GM12878 (cell line): Measurements from ENCODE around the gene MAT2B. TPM values are rescaled to one million over a fixed set of nuclear protein-coding genes. Genes with fewer than 3 reads are reported as not detected.

ENCODE experiments used
- ATAC-seq: fragments of 200-7000 bp; cut with Tn5 transposase; 3 replicates; pipeline ENCODE4 v1.9.1; 2020; ENCODE audit warnings: mild to moderate bottlenecking, moderate library complexity
- BruUV-seq: library from RNA; stranded (reverse); fragments of 400-500 nt; replicated peaks from 2 replicates; lab custom pipeline; 2021; lab: Mats Ljungman, UMichigan
- CTCF ChIA-PET: fragments of 300-600 bp; sonication (Branson Sonifier 250); formaldehyde crosslinking; extraction: SDS; loops from one replicate; lab custom pipeline; 2021; ENCODE audit warnings: inconsistent platforms; lab: Yijun Ruan, JAX
- POLR2A ChIA-PET: fragments of 350-600 bp; formaldehyde crosslinking; extraction: SDS; loops from one replicate; lab custom pipeline; 2021; ENCODE audit warnings: inconsistent platforms; lab: Charles Lee
- RAD21 ChIA-PET: fragments of 300-600 bp; sonication (Branson Sonifier 250); formaldehyde crosslinking; loops from one replicate; lab custom pipeline; 2023; ENCODE audit warnings: antibody characterized with exemption; ENCODE audit not compliant: unreplicated experiment; lab: Charles Lee
- SMC1A ChIA-PET: fragments of 300-600 bp; sonication (Branson Sonifier 250); formaldehyde crosslinking; loops from one replicate; lab custom pipeline; 2023; ENCODE audit not compliant: unreplicated experiment, uncharacterized antibody; lab: Charles Lee
- DNase-seq: peaks from one replicate; pipeline ENCODE4 v3.0.0-alpha.2; 2011; ENCODE audit warnings: low read depth, low spot score
- FAIRE-seq: peaks from 3 replicates; lab custom pipeline; 2011; peaks lifted over from hg19 to GRCh38; lab: Jason Lieb, UNC
- H2AFZ ChIP-seq: 2 replicates; pipeline ENCODE4 v1.6.0; 2011; ENCODE audit warnings: low read depth, low read length, control low read depth; ENCODE audit not compliant: control insufficient read depth
- H3K27ac ChIP-seq: 2 replicates; pipeline ENCODE4 v1.5.1; 2011; ENCODE audit warnings: control low read depth; ENCODE audit not compliant: control insufficient read depth, insufficient read depth
- H3K27me3 ChIP-seq, 2 experiments: replicated peaks in 1 of 2; 2 replicates each; pipeline versions ENCODE4 v1.6.0 to v1.6.1; 2011; ENCODE audit warnings: low read length in 1 of 2; ENCODE audit not compliant: control insufficient read depth in 2 of 2, insufficient read depth in 2 of 2
- H3K36me3 ChIP-seq, 2 experiments: 2 replicates each; pipeline ENCODE4 v1.5.1; 2011; ENCODE audit warnings: low read length in 1 of 2; ENCODE audit not compliant: control insufficient read depth in 2 of 2, insufficient read depth in 2 of 2
- H3K4me1 ChIP-seq: 2 replicates; pipeline ENCODE4 v1.6.1; 2011; ENCODE audit warnings: mild to moderate bottlenecking, low read length, moderate library complexity, mixed read lengths; ENCODE audit not compliant: control insufficient read depth, insufficient read depth
- H3K4me2 ChIP-seq: 2 replicates; pipeline ENCODE4 v1.6.0; 2011; ENCODE audit warnings: control low read depth; ENCODE audit not compliant: control insufficient read depth, insufficient read depth
- H3K4me3 ChIP-seq: fragments of 200-600 bp; sonication (generic); 2 replicates; pipeline ENCODE4 v1.5.1; 2016
- H3K79me2 ChIP-seq: 2 replicates; pipeline ENCODE4 v1.6.0; 2011; ENCODE audit warnings: low read length; ENCODE audit not compliant: control insufficient read depth, insufficient read depth
- H3K9ac ChIP-seq: 2 replicates; pipeline ENCODE4 v1.8.0; 2011; ENCODE audit warnings: low read length, control low read depth, mixed read lengths; ENCODE audit not compliant: control insufficient read depth, insufficient read depth
- H3K9me3 ChIP-seq: replicated peaks from 3 replicates; pipeline ENCODE4 v1.5.1; 2011; ENCODE audit warnings: mild to moderate bottlenecking, low read length; ENCODE audit not compliant: control insufficient read depth, insufficient read depth
- H4K20me1 ChIP-seq: 2 replicates; pipeline ENCODE4 v1.6.0; 2011; ENCODE audit not compliant: control insufficient read depth, insufficient read depth
- MEF2B ChIP-seq: fragments of 450-650 bp; IDR thresholded peaks from 2 replicates; pipeline ENCODE4 v1.6.1; 2018; ENCODE audit warnings: mild to moderate bottlenecking, moderate library complexity; ENCODE audit not compliant: partially characterized antibody, poor library complexity, severe bottlenecking
- NR2C2 ChIP-seq: IDR thresholded peaks from 2 replicates; pipeline ENCODE4 v1.6.1; 2011; ENCODE audit warnings: borderline replicate concordance, low read depth; ENCODE audit not compliant: control insufficient read depth, insufficient read length
- NR2F1 ChIP-seq: fragments of 450-650 bp; conservative IDR thresholded peaks from 2 replicates; pipeline ENCODE4 v1.6.1; 2017; ENCODE audit warnings: mild to moderate bottlenecking
- PRDM15 ChIP-seq: fragments of 450-650 bp; formaldehyde crosslinking; IDR thresholded peaks from 2 replicates; pipeline ENCODE4 v1.4.0; 2020; ENCODE audit warnings: mild to moderate bottlenecking, moderate library complexity
- RAD21 ChIP-seq: IDR thresholded peaks from 2 replicates; pipeline ENCODE4 v1.6.1; 2011; ENCODE audit warnings: mild to moderate bottlenecking, low read depth, low read length, moderate library complexity; ENCODE audit not compliant: insufficient read depth
- RELB ChIP-seq: fragments of 450-650 bp; IDR thresholded peaks from 2 replicates; pipeline ENCODE4 v1.6.1; 2017; ENCODE audit warnings: low read depth, mild to moderate bottlenecking, moderate library complexity
- STAT1 ChIP-seq: fragments of 450-650 bp; conservative IDR thresholded peaks from 2 replicates; pipeline ENCODE4 v1.6.1; 2014; ENCODE audit warnings: antibody characterized with exemption, mild to moderate bottlenecking
- TARDBP ChIP-seq: IDR thresholded peaks from 2 replicates; pipeline ENCODE4 v1.6.1; 2016; ENCODE audit warnings: borderline replicate concordance
- ZNF384 ChIP-seq: IDR thresholded peaks from 2 replicates; pipeline ENCODE4 v1.6.1; 2012; ENCODE audit warnings: low read depth, mild to moderate bottlenecking, low read length, improper control_type of control experiment, borderline replicate concordance
- WGBS: methylation state at CpG from one replicate; pipeline ENCODE4 v1.1.6; 2016; ENCODE audit warnings: low lambda C conversion rate; ENCODE audit not compliant: insufficient replicate concordance, insufficient coverage; ENCODE audit errors: missing lambda C conversion rate; 5-methylcytosine and 5-hydroxymethylcytosine counted together
- in situ Hi-C: fragments of 300-500 bp; cut with MboI; formaldehyde crosslinking; loops from 9 replicates; pipeline ENCODE4 v1.14.3; 2018; ENCODE audit warnings: mixed read lengths
- intact Hi-C: fragments of 100-400 bp; cut with micrococcal nuclease; formaldehyde crosslinking; loops from one replicate; pipeline ENCODE4 v1.14.2; 2022; ENCODE audit not compliant: unreplicated experiment
- polyA plus RNA-seq, 11 experiments: library from polyadenylated mRNA; depleted of rRNA in 4 of 11; unstranded in 6 of 11; stranded (reverse) in 5 of 11; fragments of >200 nt; fragmentation: Nextera tagmentation in 4 of 11; fragmentation: Illumina TruSeq in 1 of 11; extraction: Ambion mirVana in 4 of 11; extraction: Trizol in 1 of 11; gene quantifications; 1 replicate in 1 of 11; 2 replicates in 10 of 11; pipeline versions ENCODE4 v1.2.1 to v1.2.3, GENCODE V29; 2011 to 2016; ENCODE audit warnings: inconsistent platforms in 2 of 11, missing spikeins in 2 of 11, low read depth in 1 of 11
- total RNA-seq, 4 experiments: library from RNA; depleted of rRNA in 3 of 4; stranded (reverse); fragments of >200 nt in 3 of 4; fragmentation: Illumina TruSeq in 1 of 4; extraction: Trizol in 1 of 4; gene quantifications; 2 replicates each; pipeline versions ENCODE4 v1.2.1 to v1.2.3, GENCODE V29; 2013 to 2021
- TF ChIP-seq, protein P1 (sequence below), 3 experiments: IDR thresholded peaks in 2 of 3; conservative IDR thresholded peaks in 1 of 3; 2 replicates each; pipeline ENCODE4 v1.5.1; 2011; ENCODE audit warnings: low read depth in 3 of 3, low read length in 3 of 3, mild to moderate bottlenecking in 3 of 3, control low read depth in 2 of 3, moderate library complexity in 2 of 3, inconsistent platforms in 1 of 3, mixed read lengths in 1 of 3; ENCODE audit not compliant: control insufficient read depth in 2 of 3, insufficient read depth in 1 of 3; ENCODE audit errors: extremely low read depth in 1 of 3

The MAT2B gene
- total and polyA plus RNA-seq, 10 of the 15 experiments (the other 5 are each of a cell fraction or from before 2014, with no cell fraction given): 43.2 to 122 (median 63.7) TPM

- in situ Hi-C loops (no loop called here), intact Hi-C loops (no loop called here)
- Histone ChIP-seq H4K20me1 (no peaks in the 10 kb centered on the region), H3K79me2 (no peaks in the 10 kb centered on the region), H3K4me2 (no peak overlapping the region), H3K27ac (no peak overlapping the region), H3K27me3 (no peaks in the 10 kb centered on the region), H2AFZ (no peak overlapping the region; the same call in 1 of the 2 replicates), H3K9ac (no peak overlapping the region), H3K9me3 (no peaks in the 10 kb centered on the region), H3K36me3 (peaks cover 12 to 17% of the 10 kb centered on the region in 2 experiments), H3K4me1 (no peaks in the 10 kb centered on the region), H3K4me3 (no peak overlapping the region)
- RAD21 ChIA-PET: interaction anchor here (0.8 to 1.7 kb wide), 4 partner anchors 12 to 34 kb away, joined by 3 to 7 read pairs (median 4); no protein-coding TSS in a partner anchor
- WGBS: 99% methylated on average over 3 of the region's 3 CpGs
- no peak for DNase-seq
- ATAC-seq: peak; percentile 88
- FAIRE-seq: peak; percentile 77
- no TSS peak for BruUV-seq
- SMC1A ChIA-PET: interaction anchor here (0.6 to 1.9 kb wide), 14 partner anchors 9 to 222 kb away, joined by 3 to 7 read pairs (median 3); partner anchors contain the start of gene MAT2B
- CTCF ChIA-PET: interaction anchor here (0.9 to 3.1 kb wide), 15 partner anchors 9 to 91 kb away, joined by 3 to 12 read pairs (median 4); partner anchors contain the start of genes MAT2B and NUDCD2
- POLR2A ChIA-PET: interaction anchor here (0.7 to 2.0 kb wide), 7 partner anchors 8 to 32 kb away, joined by 3 to 5 read pairs (median 3); partner anchors contain the start of gene MAT2B
- TF ChIP-seq NR2F1 (no peak), PRDM15 (CRISPR knock-in tag) (no peak), RELB (no peak), MEF2B (no peak), TARDBP (no peak), ZNF384 (no peak), STAT1 (no peak), RAD21 (peak; percentile 27; the same call in 1 of the 2 replicates), NR2C2 (no peak)
- TF ChIP-seq, protein P1, sequence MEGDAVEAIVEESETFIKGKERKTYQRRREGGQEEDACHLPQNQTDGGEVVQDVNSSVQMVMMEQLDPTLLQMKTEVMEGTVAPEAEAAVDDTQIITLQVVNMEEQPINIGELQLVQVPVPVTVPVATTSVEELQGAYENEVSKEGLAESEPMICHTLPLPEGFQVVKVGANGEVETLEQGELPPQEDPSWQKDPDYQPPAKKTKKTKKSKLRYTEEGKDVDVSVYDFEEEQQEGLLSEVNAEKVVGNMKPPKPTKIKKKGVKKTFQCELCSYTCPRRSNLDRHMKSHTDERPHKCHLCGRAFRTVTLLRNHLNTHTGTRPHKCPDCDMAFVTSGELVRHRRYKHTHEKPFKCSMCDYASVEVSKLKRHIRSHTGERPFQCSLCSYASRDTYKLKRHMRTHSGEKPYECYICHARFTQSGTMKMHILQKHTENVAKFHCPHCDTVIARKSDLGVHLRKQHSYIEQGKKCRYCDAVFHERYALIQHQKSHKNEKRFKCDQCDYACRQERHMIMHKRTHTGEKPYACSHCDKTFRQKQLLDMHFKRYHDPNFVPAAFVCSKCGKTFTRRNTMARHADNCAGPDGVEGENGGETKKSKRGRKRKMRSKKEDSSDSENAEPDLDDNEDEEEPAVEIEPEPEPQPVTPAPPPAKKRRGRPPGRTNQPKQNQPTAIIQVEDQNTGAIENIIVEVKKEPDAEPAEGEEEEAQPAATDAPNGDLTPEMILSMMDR (IDR thresholded peaks at IDR 0.05 in 2 of 3, conservative IDR thresholded peaks at IDR 0.05 in 1 of 3; ENCODE audit: control insufficient read depth in 2 of 3, extremely low read depth in 1 of 3, insufficient read depth in 1 of 3, low read depth in 3 of 3, low read length in 3 of 3): peak in 2 of 3 experiments; percentile 22 to 38; a peak in 3 of 6 replicates
Observed at GRCh38 chr5:163473635-163474243, 31.7 kb upstream of the MAT2B start.
